ENCODE data around the gene PREX1. TPM values are rescaled to one million over a fixed set of nuclear protein-coding genes. Genes with fewer than 3 reads are reported as not detected.

Gene PREX1
- total RNA-seq, 1 donor from 2014 or later, result 78.2 TPM

- DNase-seq (no peak), ATAC-seq (no peak)
- Histone ChIP-seq H3K27ac (no peak overlapping the region), H3K27me3 (ENCODE audit: low read depth) (peaks cover 50% of the 10 kb centered on the region), H3K4me1 (no peaks in the 10 kb centered on the region), H3K36me3 (no peaks in the 10 kb centered on the region), H3K4me3 (no peak overlapping the region), H3K9me3 (no peaks in the 10 kb centered on the region)
- no peak for TF ChIP-seq CTCF (IDR thresholded peaks at IDR 0.05)
- intact Hi-C loops (cut with DNase I), result no loop called here
These were observed 241.1 kb downstream of the PREX1 start for GRCh38 chr20:48586730-48587129.

- Histone ChIP-seq H3K4me3 (no peak overlapping the region), H3K36me3 (no peaks in the 10 kb centered on the region), H3K9me3 (no peaks in the 10 kb centered on the region), H3K27ac (no peak overlapping the region), H3K27me3 (ENCODE audit: low read depth) (peaks cover 61% of the 10 kb centered on the region), H3K4me1 (no peaks in the 10 kb centered on the region)
- intact Hi-C loops (cut with DNase I), result no loop called here
- ATAC-seq, result no peak
- DNase-seq, result no peak
- TF ChIP-seq CTCF (IDR thresholded peaks at IDR 0.05), result no peak
These were observed 242.5 kb downstream of the PREX1 start for GRCh38 chr20:48585061-48585870.

- no peaks in the 10 kb centered on the region for H3K9me3 ChIP-seq
- intact Hi-C loops (cut with DNase I), result no loop called here
- no peak for ATAC-seq
- H3K4me3 ChIP-seq, result no peak overlapping the region
- H3K4me1 ChIP-seq, result no peaks in the 10 kb centered on the region
- TF ChIP-seq CTCF (IDR thresholded peaks at IDR 0.05), result no peak
- no peaks in the 10 kb centered on the region for H3K36me3 ChIP-seq
- no peak overlapping the region for H3K27ac ChIP-seq
- H3K27me3 ChIP-seq (ENCODE audit: low read depth), result peaks cover 61% of the 10 kb centered on the region
- no peak for DNase-seq
These were observed 243.3 kb downstream of the PREX1 start for GRCh38 chr20:48584391-48585060.

GRCh38 chr20:48583801-48584200, 244.0 kb downstream of the PREX1 start:
- Histone ChIP-seq H3K9me3 (no peaks in the 10 kb centered on the region), H3K36me3 (no peaks in the 10 kb centered on the region), H3K4me1 (no peaks in the 10 kb centered on the region), H3K27me3 (ENCODE audit: low read depth) (peaks cover 61% of the 10 kb centered on the region), H3K27ac (no peak overlapping the region), H3K4me3 (no peak overlapping the region)
- intact Hi-C loops (cut with DNase I), result no loop called here
- TF ChIP-seq CTCF (IDR thresholded peaks at IDR 0.05), result no peak
- peak; percentile 26 for DNase-seq
- no peak for ATAC-seq

- H3K4me1 ChIP-seq, result no peaks in the 10 kb centered on the region
- peak; percentile 26 for DNase-seq
- TF ChIP-seq CTCF (IDR thresholded peaks at IDR 0.05), result no peak
- ATAC-seq, result no peak
- intact Hi-C loops (cut with DNase I), result no loop called here
- H3K27ac ChIP-seq, result no peak overlapping the region
- no peak overlapping the region for H3K4me3 ChIP-seq
- no peaks in the 10 kb centered on the region for H3K36me3 ChIP-seq
- H3K9me3 ChIP-seq, result no peaks in the 10 kb centered on the region
- peaks cover 61% of the 10 kb centered on the region for H3K27me3 ChIP-seq (ENCODE audit: low read depth)
These were observed 244.6 kb downstream of the PREX1 start for GRCh38 chr20:48583171-48583570.

Data from lower lobe of right lung (tissue), 2 donors.